Tibial nerve (tissue), 4 donors: ENCODE measurements around the gene KCNIP3. TPM values are rescaled to one million over a fixed set of nuclear protein-coding genes. Genes with fewer than 3 reads are reported as not detected.

Experiments used
- DNase-seq, 2 donors: peaks; one replicate each; pipeline ENCODE4 v3.0.0-alpha.2; 2019; ENCODE audit warnings: low spot score in 2 of 2
- H3K27ac ChIP-seq, 4 donors: fragments of 200-600 bp; sonication (generic) in 3 of 4; one replicate each; pipeline ENCODE4 v1.5.1; 2017 to 2019; ENCODE audit warnings: mild to moderate bottlenecking in 1 of 4
- H3K27me3 ChIP-seq, 2 donors: fragments of 200-600 bp; sonication (generic) in 1 of 2; one replicate each; pipeline versions ENCODE4 v1.5.1 to v1.6.0; 2017 to 2019
- H3K36me3 ChIP-seq, 3 donors: fragments of 200-600 bp; sonication (generic); one replicate each; pipeline ENCODE4 v1.5.1; 2018 to 2019
- H3K4me1 ChIP-seq, 4 donors: fragments of 200-600 bp; sonication (generic) in 3 of 4; one replicate each; pipeline ENCODE4 v1.5.1; 2017 to 2019
- H3K4me3 ChIP-seq, 4 donors: fragments of 200-600 bp; sonication (generic) in 3 of 4; one replicate each; pipeline ENCODE4 v1.5.1; 2017 to 2019; ENCODE audit warnings: mild to moderate bottlenecking in 1 of 4, moderate library complexity in 1 of 4
- H3K9me3 ChIP-seq, 4 donors: fragments of 200-600 bp; sonication (generic) in 3 of 4; one replicate each; pipeline ENCODE4 v1.5.1; 2017 to 2019
- EP300 ChIP-seq, 2 donors: sonication (generic); formaldehyde crosslinking; IDR thresholded peaks; one replicate each; pipeline ENCODE4 v1.6.1; 2017; ENCODE audit warnings: antibody characterized with exemption in 2 of 2, mild to moderate bottlenecking in 1 of 2
- POLR2A ChIP-seq, 2 donors: fragments of 450-650 bp; IDR thresholded peaks; one replicate each; pipeline ENCODE4 v1.6.1; 2017; ENCODE audit warnings: antibody characterized with exemption in 2 of 2, mild to moderate bottlenecking in 2 of 2, moderate library complexity in 2 of 2
- WGBS, 2 donors: methylation state at CpG; one replicate each; pipeline ENCODE4 v1.1.5; 2018; 5-methylcytosine and 5-hydroxymethylcytosine counted together
- total RNA-seq, 4 donors: library from RNA; depleted of rRNA; stranded (reverse); fragments of >200 nt; gene quantifications; one replicate each; pipeline ENCODE4 v1.1.0, GENCODE V29; 2016
- TF ChIP-seq, protein P1 (sequence below), 5 experiments: fragments of 200-600 bp in 3 of 5; fragments of 450-650 bp in 2 of 5; sonication (generic) in 3 of 5; IDR thresholded peaks; one replicate each; pipeline ENCODE4 v1.5.1; 2016 to 2019; ENCODE audit warnings: antibody characterized with exemption in 5 of 5, mild to moderate bottlenecking in 3 of 5, moderate library complexity in 2 of 5

Gene KCNIP3
- total RNA-seq, 4 donors from 2014 or later = 35.1 to 90.8 (median 50.2) TPM

DNA sequence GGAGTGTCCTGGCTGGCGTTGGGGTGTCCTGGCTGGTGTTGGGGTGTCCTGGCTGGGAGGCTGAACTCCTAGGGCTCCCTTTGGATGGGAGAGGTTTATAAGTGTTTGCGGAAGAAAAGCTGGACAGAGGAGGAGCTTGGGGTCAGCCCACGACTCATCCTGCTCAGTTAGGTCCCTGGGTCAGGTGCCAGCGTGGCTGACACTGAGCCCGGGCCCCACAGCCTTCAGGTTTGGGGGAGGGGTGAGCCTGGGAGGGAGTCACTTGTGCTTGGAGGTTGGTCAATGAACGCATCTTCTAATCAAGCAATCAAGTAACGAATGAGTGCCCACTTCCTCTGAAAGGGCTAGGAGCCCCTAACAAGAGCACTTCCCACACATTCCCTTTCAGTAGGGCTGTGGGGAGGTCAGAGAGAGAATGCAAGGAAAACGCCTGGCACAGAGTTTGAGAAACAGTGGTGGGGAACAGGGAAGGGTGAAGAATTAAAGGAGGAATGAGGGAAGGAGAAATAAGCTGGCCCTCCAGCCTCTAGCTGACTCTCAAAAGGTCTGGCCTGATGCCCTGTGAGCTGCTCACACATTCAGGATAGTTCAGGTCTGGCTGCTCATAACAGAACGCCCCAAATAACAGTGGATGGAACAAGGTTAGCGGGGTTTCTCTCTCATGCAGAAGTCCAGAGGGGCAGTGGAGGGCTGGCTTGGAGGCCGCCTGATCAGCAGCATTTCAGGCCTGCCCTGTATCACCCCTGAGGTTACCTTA, 670 bp downstream of the KCNIP3 start:
- H3K27ac ChIP-seq = no peak overlapping the region
- peaks cover 0 to 5% (median 0%) of the 10 kb centered on the region in 4 donors for H3K9me3 ChIP-seq
- H3K36me3 ChIP-seq = peaks cover 0 to 5% (median 0%) of the 10 kb centered on the region in 3 donors
- no peak overlapping the region for H3K4me3 ChIP-seq
- no peaks in the 10 kb centered on the region for H3K4me1 ChIP-seq
- 45 to 52% methylated on average over 11 of the region's 11 CpGs for WGBS, 2 donors
- H3K27me3 ChIP-seq = peaks cover 0 to 40% of the 10 kb centered on the region in 2 donors
- no peak for DNase-seq
- TF ChIP-seq, protein P1, sequence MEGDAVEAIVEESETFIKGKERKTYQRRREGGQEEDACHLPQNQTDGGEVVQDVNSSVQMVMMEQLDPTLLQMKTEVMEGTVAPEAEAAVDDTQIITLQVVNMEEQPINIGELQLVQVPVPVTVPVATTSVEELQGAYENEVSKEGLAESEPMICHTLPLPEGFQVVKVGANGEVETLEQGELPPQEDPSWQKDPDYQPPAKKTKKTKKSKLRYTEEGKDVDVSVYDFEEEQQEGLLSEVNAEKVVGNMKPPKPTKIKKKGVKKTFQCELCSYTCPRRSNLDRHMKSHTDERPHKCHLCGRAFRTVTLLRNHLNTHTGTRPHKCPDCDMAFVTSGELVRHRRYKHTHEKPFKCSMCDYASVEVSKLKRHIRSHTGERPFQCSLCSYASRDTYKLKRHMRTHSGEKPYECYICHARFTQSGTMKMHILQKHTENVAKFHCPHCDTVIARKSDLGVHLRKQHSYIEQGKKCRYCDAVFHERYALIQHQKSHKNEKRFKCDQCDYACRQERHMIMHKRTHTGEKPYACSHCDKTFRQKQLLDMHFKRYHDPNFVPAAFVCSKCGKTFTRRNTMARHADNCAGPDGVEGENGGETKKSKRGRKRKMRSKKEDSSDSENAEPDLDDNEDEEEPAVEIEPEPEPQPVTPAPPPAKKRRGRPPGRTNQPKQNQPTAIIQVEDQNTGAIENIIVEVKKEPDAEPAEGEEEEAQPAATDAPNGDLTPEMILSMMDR (IDR thresholded peaks at IDR 0.05) = no peak
- no peak for TF ChIP-seq POLR2A (IDR thresholded peaks at IDR 0.05)
- TF ChIP-seq EP300 (IDR thresholded peaks at IDR 0.05) = no peak

DNA sequence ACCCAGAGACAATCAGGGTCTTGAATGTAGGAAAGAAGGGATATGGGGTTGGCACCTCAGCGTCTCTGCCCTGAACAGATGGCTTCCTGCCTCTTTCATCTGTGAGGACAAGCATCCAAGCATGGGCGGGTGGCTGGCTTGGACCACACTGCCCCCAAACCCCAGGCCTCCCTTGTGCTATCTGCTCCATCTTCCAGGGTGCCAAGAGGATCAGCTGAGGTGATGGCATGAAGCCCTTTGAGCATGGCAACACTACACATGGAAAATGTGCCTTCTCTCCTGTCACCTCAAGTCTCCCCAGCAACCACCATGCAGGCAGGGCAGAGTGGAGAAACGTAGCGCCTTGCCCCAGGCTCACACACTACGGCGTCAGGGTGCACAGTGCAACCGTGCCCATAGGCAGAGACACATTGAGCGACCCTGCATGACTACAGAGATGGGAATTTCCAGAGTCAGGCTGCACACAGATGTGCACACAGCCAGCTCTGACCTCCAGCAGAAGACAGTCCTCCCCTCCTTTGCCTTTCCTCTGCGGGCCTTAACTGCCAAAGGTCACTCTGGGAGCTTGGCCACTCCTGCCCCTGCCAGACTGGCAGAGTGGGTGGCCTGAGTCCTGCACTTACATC, 1.5 kb downstream of the KCNIP3 start:
- Histone ChIP-seq H3K36me3 (no peaks in the 10 kb centered on the region), H3K4me3 (no peak overlapping the region), H3K27me3 (peaks cover 0 to 42% of the 10 kb centered on the region in 2 donors), H3K4me1 (no peaks in the 10 kb centered on the region), H3K9me3 (no peaks in the 10 kb centered on the region), H3K27ac (no peak overlapping the region)
- no peak for DNase-seq
- TF ChIP-seq, protein P1 (IDR thresholded peaks at IDR 0.05) = no peak
- TF ChIP-seq EP300 (IDR thresholded peaks at IDR 0.05) (no peak), POLR2A (IDR thresholded peaks at IDR 0.05) (no peak)
- 80 to 83% methylated on average over 8 to 9 of the region's 9 CpGs for WGBS, 2 donors

DNA sequence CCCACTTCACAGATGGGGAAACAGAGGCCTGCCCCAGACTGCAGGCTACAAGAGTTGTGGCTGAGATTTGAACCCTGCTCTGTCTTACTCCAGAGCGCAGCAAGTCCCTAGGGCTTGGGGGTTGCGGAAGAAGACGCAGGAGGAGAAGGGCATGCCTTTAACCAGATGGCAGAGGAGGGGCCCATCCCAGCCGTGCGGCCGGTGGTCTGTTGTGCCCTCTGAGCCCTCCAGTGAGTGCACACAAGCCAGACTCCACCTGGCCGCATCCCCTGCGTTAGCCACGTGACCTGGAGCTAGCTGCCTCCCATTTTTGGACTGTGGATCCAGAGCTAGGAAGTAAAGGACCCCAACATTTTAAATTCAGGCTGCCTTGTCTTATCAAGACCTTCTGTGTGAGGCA, 2.8 kb downstream of the KCNIP3 start:
- DNase-seq = no peak
- WGBS, 2 donors = 68 to 78% methylated on average over 6 to 9 of the region's 9 CpGs
- Histone ChIP-seq H3K4me3 (no peak overlapping the region), H3K4me1 (no peaks in the 10 kb centered on the region), H3K36me3 (no peaks in the 10 kb centered on the region), H3K27ac (no peak overlapping the region), H3K27me3 (peaks cover 0 to 42% of the 10 kb centered on the region in 2 donors), H3K9me3 (no peaks in the 10 kb centered on the region)
- no peak for TF ChIP-seq POLR2A (IDR thresholded peaks at IDR 0.05)
- TF ChIP-seq, protein P1 (IDR thresholded peaks at IDR 0.05) = no peak
- no peak for TF ChIP-seq EP300 (IDR thresholded peaks at IDR 0.05)

DNA sequence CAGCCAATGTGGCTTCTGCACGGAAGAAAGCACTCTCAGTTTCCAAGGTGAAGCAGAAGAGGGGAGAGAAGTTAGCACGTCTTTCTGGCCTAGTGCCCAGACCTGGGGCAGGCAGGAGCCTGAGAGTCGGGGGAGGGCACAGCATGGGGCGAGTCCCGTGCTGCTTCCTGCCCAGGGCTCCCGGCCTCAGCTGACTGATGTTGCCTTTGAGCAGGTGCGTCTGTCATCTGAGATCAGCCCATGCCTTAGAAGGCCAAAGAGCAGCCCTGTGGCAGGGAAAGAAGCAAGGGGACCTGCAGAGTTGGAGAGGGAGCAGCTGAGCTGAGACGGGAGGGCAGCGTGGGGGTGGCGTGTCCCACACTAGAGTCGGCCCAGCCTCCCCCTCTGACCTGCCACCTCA, 3.3 kb downstream of the KCNIP3 start:
- WGBS, 2 donors = 23 to 39% methylated on average over 11 of the region's 11 CpGs
- no peak overlapping the region for H3K4me3 ChIP-seq
- H3K27me3 ChIP-seq = peaks cover 0 to 42% of the 10 kb centered on the region in 2 donors
- TF ChIP-seq POLR2A (IDR thresholded peaks at IDR 0.05) (no peak), EP300 (IDR thresholded peaks at IDR 0.05) (no peak)
- TF ChIP-seq, protein P1 (IDR thresholded peaks at IDR 0.05) = no peak
- no peaks in the 10 kb centered on the region for H3K4me1 ChIP-seq
- H3K27ac ChIP-seq = no peak overlapping the region
- H3K9me3 ChIP-seq = no peaks in the 10 kb centered on the region
- DNase-seq = no peak
- H3K36me3 ChIP-seq = no peaks in the 10 kb centered on the region

DNA sequence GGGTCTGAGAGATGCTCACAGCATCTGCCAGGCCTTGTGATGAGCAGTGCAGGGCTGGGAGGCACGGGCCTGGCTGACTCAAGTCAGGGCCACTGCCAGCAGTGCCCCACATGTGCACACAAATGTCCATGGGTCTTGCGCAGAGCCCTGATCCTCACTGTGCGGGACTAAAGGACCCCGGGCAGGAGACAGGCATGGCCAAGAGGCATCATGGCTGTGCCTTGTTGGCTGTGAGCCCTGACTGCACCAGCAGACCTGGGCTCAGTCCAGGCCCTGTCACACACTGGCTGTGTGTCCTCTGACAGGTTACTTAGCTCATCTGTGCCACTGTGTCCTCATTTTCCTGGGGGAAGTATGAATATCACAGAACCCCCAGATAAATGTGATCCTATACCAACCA, 4.0 kb downstream of the KCNIP3 start:
- no peak for TF ChIP-seq POLR2A (IDR thresholded peaks at IDR 0.05)
- TF ChIP-seq, protein P1 (IDR thresholded peaks at IDR 0.05) = no peak
- no peak for TF ChIP-seq EP300 (IDR thresholded peaks at IDR 0.05)
- Histone ChIP-seq H3K36me3 (no peaks in the 10 kb centered on the region), H3K9me3 (no peaks in the 10 kb centered on the region), H3K27ac (no peak overlapping the region), H3K4me1 (no peaks in the 10 kb centered on the region), H3K4me3 (no peak overlapping the region), H3K27me3 (peaks cover 0 to 42% of the 10 kb centered on the region in 2 donors)
- no peak for DNase-seq
- 77 to 88% methylated on average over 3 to 4 of the region's 4 CpGs for WGBS, 2 donors
